ENCODE measurements around the gene TRIM7. TPM values are rescaled to one million over a fixed set of nuclear protein-coding genes. Genes with fewer than 3 reads are reported as not detected.

The TRIM7 gene
- total and polyA plus RNA-seq, 9 of the 15 experiments (the other 6 are each of a cell fraction or from before 2014, with no cell fraction given), result 2.6 to 14.9 (median 8.9) TPM

GRCh38 chr5:181204113-181204825, 727 bp downstream of the TRIM7 start (continued):
- peak in 1 of 2 experiments; percentile 17; a peak in 1 of 4 replicates for TF ChIP-seq SIN3A (IDR thresholded peaks at IDR 0.05; ENCODE audit: borderline replicate concordance in 2 of 2, control insufficient read depth in 1 of 2, low read depth in 2 of 2, low read length in 2 of 2)
- no peak for TF ChIP-seq CHD1 (IDR thresholded peaks at IDR 0.05; ENCODE audit: low read length)
- no peak for TF ChIP-seq HDAC6 (IDR thresholded peaks at IDR 0.05; ENCODE audit: low read depth, low read length)
- TF ChIP-seq, protein P1, sequence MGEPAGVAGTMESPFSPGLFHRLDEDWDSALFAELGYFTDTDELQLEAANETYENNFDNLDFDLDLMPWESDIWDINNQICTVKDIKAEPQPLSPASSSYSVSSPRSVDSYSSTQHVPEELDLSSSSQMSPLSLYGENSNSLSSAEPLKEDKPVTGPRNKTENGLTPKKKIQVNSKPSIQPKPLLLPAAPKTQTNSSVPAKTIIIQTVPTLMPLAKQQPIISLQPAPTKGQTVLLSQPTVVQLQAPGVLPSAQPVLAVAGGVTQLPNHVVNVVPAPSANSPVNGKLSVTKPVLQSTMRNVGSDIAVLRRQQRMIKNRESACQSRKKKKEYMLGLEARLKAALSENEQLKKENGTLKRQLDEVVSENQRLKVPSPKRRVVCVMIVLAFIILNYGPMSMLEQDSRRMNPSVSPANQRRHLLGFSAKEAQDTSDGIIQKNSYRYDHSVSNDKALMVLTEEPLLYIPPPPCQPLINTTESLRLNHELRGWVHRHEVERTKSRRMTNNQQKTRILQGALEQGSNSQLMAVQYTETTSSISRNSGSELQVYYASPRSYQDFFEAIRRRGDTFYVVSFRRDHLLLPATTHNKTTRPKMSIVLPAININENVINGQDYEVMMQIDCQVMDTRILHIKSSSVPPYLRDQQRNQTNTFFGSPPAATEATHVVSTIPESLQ (CRISPR knock-in tag; IDR thresholded peaks at IDR 0.05), result no peak
- TF ChIP-seq HMBOX1 (IDR thresholded peaks at IDR 0.05), result no peak
- TF ChIP-seq, protein P2, sequence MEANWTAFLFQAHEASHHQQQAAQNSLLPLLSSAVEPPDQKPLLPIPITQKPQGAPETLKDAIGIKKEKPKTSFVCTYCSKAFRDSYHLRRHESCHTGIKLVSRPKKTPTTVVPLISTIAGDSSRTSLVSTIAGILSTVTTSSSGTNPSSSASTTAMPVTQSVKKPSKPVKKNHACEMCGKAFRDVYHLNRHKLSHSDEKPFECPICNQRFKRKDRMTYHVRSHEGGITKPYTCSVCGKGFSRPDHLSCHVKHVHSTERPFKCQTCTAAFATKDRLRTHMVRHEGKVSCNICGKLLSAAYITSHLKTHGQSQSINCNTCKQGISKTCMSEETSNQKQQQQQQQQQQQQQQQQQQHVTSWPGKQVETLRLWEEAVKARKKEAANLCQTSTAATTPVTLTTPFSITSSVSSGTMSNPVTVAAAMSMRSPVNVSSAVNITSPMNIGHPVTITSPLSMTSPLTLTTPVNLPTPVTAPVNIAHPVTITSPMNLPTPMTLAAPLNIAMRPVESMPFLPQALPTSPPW (CRISPR knock-in tag; IDR thresholded peaks at IDR 0.05), result peak; percentile 66
- TF ChIP-seq, protein P3, sequence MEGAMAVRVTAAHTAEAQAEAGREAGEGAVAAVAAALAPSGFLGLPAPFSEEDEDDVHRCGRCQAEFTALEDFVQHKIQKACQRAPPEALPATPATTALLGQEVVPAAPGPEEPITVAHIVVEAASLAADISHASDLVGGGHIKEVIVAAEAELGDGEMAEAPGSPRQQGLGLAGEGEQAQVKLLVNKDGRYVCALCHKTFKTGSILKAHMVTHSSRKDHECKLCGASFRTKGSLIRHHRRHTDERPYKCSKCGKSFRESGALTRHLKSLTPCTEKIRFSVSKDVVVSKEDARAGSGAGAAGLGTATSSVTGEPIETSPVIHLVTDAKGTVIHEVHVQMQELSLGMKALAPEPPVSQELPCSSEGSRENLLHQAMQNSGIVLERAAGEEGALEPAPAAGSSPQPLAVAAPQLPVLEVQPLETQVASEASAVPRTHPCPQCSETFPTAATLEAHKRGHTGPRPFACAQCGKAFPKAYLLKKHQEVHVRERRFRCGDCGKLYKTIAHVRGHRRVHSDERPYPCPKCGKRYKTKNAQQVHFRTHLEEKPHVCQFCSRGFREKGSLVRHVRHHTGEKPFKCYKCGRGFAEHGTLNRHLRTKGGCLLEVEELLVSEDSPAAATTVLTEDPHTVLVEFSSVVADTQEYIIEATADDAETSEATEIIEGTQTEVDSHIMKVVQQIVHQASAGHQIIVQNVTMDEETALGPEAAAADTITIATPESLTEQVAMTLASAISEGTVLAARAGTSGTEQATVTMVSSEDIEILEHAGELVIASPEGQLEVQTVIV (CRISPR knock-in tag; IDR thresholded peaks at IDR 0.05; ENCODE audit: borderline replicate concordance), result no peak
- no peak for TF ChIP-seq SMAD1 (IDR thresholded peaks at IDR 0.05; ENCODE audit: low read depth, low read length, partially characterized antibody)
- TF ChIP-seq SMAD3 (CRISPR knock-in tag; conservative IDR thresholded peaks at IDR 0.05), result no peak
- no peak for TF ChIP-seq SMAD4 (CRISPR knock-in tag; conservative IDR thresholded peaks at IDR 0.05)
- TF ChIP-seq ZNF766 (CRISPR knock-in tag; conservative IDR thresholded peaks at IDR 0.05), result no peak
- TF ChIP-seq ZNF277 (CRISPR knock-in tag; IDR thresholded peaks at IDR 0.05; ENCODE audit: borderline replicate concordance), result no peak
- TF ChIP-seq ZNF589 (CRISPR knock-in tag; IDR thresholded peaks at IDR 0.05; ENCODE audit: low read depth), result no peak
- TF ChIP-seq, protein P4, sequence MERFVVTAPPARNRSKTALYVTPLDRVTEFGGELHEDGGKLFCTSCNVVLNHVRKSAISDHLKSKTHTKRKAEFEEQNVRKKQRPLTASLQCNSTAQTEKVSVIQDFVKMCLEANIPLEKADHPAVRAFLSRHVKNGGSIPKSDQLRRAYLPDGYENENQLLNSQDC (CRISPR knock-in tag; IDR thresholded peaks at IDR 0.05), result no peak
- no peak for TF ChIP-seq KAT8 (IDR thresholded peaks at IDR 0.05; ENCODE audit: low read depth)
- TF ChIP-seq KAT2B (IDR thresholded peaks at IDR 0.05; ENCODE audit: low read depth, low read length), result no peak
- TF ChIP-seq MEF2D (tag; conservative IDR thresholded peaks at IDR 0.05; ENCODE audit: low read depth), result no peak
